ENCODE measurements around the gene PMS1.

- TF ChIP-seq EZH2 (IDR thresholded peaks at IDR 0.05) (no peak), POLR2AphosphoS5 (IDR thresholded peaks at IDR 0.05; ENCODE audit: borderline replicate concordance, low read depth, low read length) (peak; percentile 91)
Observed at GRCh38 chr2:189762551-189763298, 21.5 kb upstream of the PMS1 start, which contains the start of gene OSGEPL1.

All from SK-N-MC (cell line).